Spleen (tissue), 11 donors: Measurements from ENCODE around the gene UIMC1. TPM values are rescaled to one million over a fixed set of nuclear protein-coding genes. Genes with fewer than 3 reads are reported as not detected.
A peak's percentile ranks its signal among the peaks of the same experiment; 100 is the strongest.

Source experiments
- DNase-seq: peaks from one replicate; pipeline ENCODE4 v3.0.0-alpha.2; 2020
- H3K27ac ChIP-seq, 8 donors: fragments of 200-600 bp; sonication (generic) in 7 of 8; 1 replicate in 4 of 8; 2 replicates in 4 of 8; pipeline versions ENCODE4 v1.5.0 to v1.8.0; 2016 to 2021; ENCODE audit warnings: inconsistent platforms in 4 of 8, mild to moderate bottlenecking in 4 of 8, moderate library complexity in 1 of 8
- H3K27me3 ChIP-seq, 7 donors: fragments of 200-600 bp; sonication (generic) in 6 of 7; replicated peaks in 1 of 7; 1 replicate in 4 of 7; 2 replicates in 3 of 7; pipeline versions ENCODE4 v1.5.0 to v1.8.0; 2016 to 2021; ENCODE audit warnings: inconsistent platforms in 3 of 7, mild to moderate bottlenecking in 1 of 7
- H3K36me3 ChIP-seq, 6 donors: fragments of 200-600 bp; sonication (generic) in 5 of 6; 1 replicate in 4 of 6; 2 replicates in 2 of 6; pipeline versions ENCODE4 v1.5.0 to v1.8.0; 2016 to 2021; ENCODE audit warnings: inconsistent platforms in 2 of 6
- H3K4me1 ChIP-seq, 6 donors: fragments of 200-600 bp; sonication (generic) in 5 of 6; 1 replicate in 3 of 6; 2 replicates in 3 of 6; pipeline versions ENCODE4 v1.5.0 to v1.8.0; 2016 to 2021; ENCODE audit warnings: inconsistent platforms in 3 of 6
- H3K4me3 ChIP-seq, 8 donors: fragments of 200-600 bp; sonication (generic) in 7 of 8; 1 replicate in 4 of 8; 2 replicates in 4 of 8; pipeline versions ENCODE4 v1.5.0 to v1.8.0; 2016 to 2021; ENCODE audit warnings: inconsistent platforms in 4 of 8, mild to moderate bottlenecking in 4 of 8, moderate library complexity in 2 of 8
- H3K9me3 ChIP-seq, 8 donors: fragments of 200-600 bp; sonication (generic) in 7 of 8; 1 replicate in 4 of 8; 2 replicates in 4 of 8; pipeline versions ENCODE4 v1.5.0 to v1.8.0; 2016 to 2021; ENCODE audit warnings: inconsistent platforms in 4 of 8
- POLR2A ChIP-seq, 3 donors: fragments of 450-650 bp; IDR thresholded peaks; one replicate each; pipeline ENCODE4 v1.5.1; 2017; ENCODE audit warnings: antibody characterized with exemption in 3 of 3, mild to moderate bottlenecking in 1 of 3
- POLR2AphosphoS5 ChIP-seq, 3 donors: sonication (generic); formaldehyde crosslinking; IDR thresholded peaks; one replicate each; pipeline ENCODE4 v1.5.1; 2017; ENCODE audit warnings: antibody characterized with exemption in 3 of 3
- WGBS, 5 donors: extraction: QIAGEN DNeasy Blood & Tissue Kit in 3 of 5; methylation state at CpG; one replicate each; pipeline versions ENCODE4 v1.1.5 to v1.1.7; 2013 to 2018; 5-methylcytosine and 5-hydroxymethylcytosine counted together
- intact Hi-C: fragments of 100-400 bp; cut with DNase I; formaldehyde crosslinking; loops from one replicate; pipeline ENCODE4 v1.15.0; 2023; ENCODE audit warnings: low total_unique reads
- polyA plus RNA-seq, 3 donors: library from polyadenylated mRNA; stranded (reverse); fragments of 200-250 nt; gene quantifications; one replicate each; pipeline ENCODE4 v1.2.1, GENCODE V29; 2013
- total RNA-seq, 7 donors: library from RNA; depleted of rRNA in 3 of 7; stranded (reverse); fragments of >200 nt in 3 of 7; fragmentation: NEBNext Ultra II Directional in 4 of 7; extraction: Animal tissue kit (Norgen Biotek cat#: 25700) in 4 of 7; gene quantifications; one replicate each; pipeline versions ENCODE4 v1.1.0 to v1.2.1, GENCODE V29; 2016 to 2021
- TF ChIP-seq, protein P1 (sequence below), 11 experiments: fragments of 200-600 bp in 7 of 11; fragments of 450-650 bp in 4 of 11; sonication (generic) in 4 of 11; IDR thresholded peaks in 8 of 11; conservative IDR thresholded peaks in 3 of 11; 1 replicate in 7 of 11; 2 replicates in 4 of 11; pipeline versions ENCODE4 v1.4.0 to v1.8.0; 2016 to 2021; ENCODE audit warnings: antibody characterized with exemption in 11 of 11, inconsistent platforms in 4 of 11, mild to moderate bottlenecking in 1 of 11
- donor health status: healthy with polysubstance abuse.
- donor health status: DM: no; HTN: no; CAD: no; lungs with moderate emphysema.
- donor health status: DM: no; HTN: no; CAD: no.
- donor health status: Bipolar disorder and iron deficiency.
- donor health status: healthy.
- donor health status: DM: no; HTN: no; CAD: no.
- donor health status: DM: yes; HTN: yes; CAD: no.

The UIMC1 gene
- total and polyA plus RNA-seq, 10 donors: 34.4 to 81.8 (median 53.8) TPM

- no peak for DNase-seq
- H3K4me3 ChIP-seq: no peak overlapping the region
- WGBS, 5 donors: 81 to 87% (median 85%) methylated on average over 4 to 12 of the region's 12 CpGs
- no peaks in the 10 kb centered on the region for H3K9me3 ChIP-seq
- intact Hi-C loops: no loop called here
- H3K36me3 ChIP-seq: peaks cover 0 to 44% (median 9%) of the 10 kb centered on the region in 6 donors
- TF ChIP-seq, protein P1, sequence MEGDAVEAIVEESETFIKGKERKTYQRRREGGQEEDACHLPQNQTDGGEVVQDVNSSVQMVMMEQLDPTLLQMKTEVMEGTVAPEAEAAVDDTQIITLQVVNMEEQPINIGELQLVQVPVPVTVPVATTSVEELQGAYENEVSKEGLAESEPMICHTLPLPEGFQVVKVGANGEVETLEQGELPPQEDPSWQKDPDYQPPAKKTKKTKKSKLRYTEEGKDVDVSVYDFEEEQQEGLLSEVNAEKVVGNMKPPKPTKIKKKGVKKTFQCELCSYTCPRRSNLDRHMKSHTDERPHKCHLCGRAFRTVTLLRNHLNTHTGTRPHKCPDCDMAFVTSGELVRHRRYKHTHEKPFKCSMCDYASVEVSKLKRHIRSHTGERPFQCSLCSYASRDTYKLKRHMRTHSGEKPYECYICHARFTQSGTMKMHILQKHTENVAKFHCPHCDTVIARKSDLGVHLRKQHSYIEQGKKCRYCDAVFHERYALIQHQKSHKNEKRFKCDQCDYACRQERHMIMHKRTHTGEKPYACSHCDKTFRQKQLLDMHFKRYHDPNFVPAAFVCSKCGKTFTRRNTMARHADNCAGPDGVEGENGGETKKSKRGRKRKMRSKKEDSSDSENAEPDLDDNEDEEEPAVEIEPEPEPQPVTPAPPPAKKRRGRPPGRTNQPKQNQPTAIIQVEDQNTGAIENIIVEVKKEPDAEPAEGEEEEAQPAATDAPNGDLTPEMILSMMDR (IDR thresholded peaks at IDR 0.05 in 8 of 11, conservative IDR thresholded peaks at IDR 0.05 in 3 of 11): no peak
- TF ChIP-seq POLR2A (IDR thresholded peaks at IDR 0.05) (no peak), POLR2AphosphoS5 (IDR thresholded peaks at IDR 0.05) (no peak)
- peaks cover 0 to 67% (median 7%) of the 10 kb centered on the region in 7 donors for H3K27me3 ChIP-seq
- H3K27ac ChIP-seq: no peak overlapping the region
- peaks cover 0 to 13% (median 0%) of the 10 kb centered on the region in 6 donors for H3K4me1 ChIP-seq
These were observed 128.1 kb downstream of the UIMC1 start for GRCh38 chr5:176878463-176878862.

- intact Hi-C loops: no loop called here
- Histone ChIP-seq H3K27me3 (peaks cover 0 to 67% (median 7%) of the 10 kb centered on the region in 7 donors), H3K9me3 (no peaks in the 10 kb centered on the region), H3K36me3 (peaks cover 0 to 38% (median 9%) of the 10 kb centered on the region in 6 donors), H3K4me1 (peaks cover 0 to 13% (median 0%) of the 10 kb centered on the region in 6 donors), H3K27ac (no peak overlapping the region), H3K4me3 (no peak overlapping the region)
- 70 to 83% (median 72%) methylated on average over 16 to 21 of the region's 21 CpGs for WGBS, 5 donors
- no peak for DNase-seq
- no peak for TF ChIP-seq POLR2A (IDR thresholded peaks at IDR 0.05)
- TF ChIP-seq POLR2AphosphoS5 (IDR thresholded peaks at IDR 0.05): peak; percentile 36 to 81 (median 58)
These were observed 128.7 kb downstream of the UIMC1 start for GRCh38 chr5:176877793-176878331.

GRCh38 chr5:176876506-176877431, 129.8 kb downstream of the UIMC1 start:
- intact Hi-C loops: no loop called here
- no peak for DNase-seq
- Histone ChIP-seq H3K4me3 (no peak overlapping the region), H3K9me3 (no peaks in the 10 kb centered on the region), H3K27me3 (peaks cover 0 to 67% (median 7%) of the 10 kb centered on the region in 7 donors), H3K4me1 (peaks cover 0 to 13% (median 0%) of the 10 kb centered on the region in 6 donors), H3K27ac (no peak overlapping the region), H3K36me3 (peaks cover 0 to 27% (median 6%) of the 10 kb centered on the region in 6 donors)
- 66 to 83% (median 74%) methylated on average over 16 to 24 of the region's 24 CpGs for WGBS, 5 donors
- TF ChIP-seq POLR2AphosphoS5 (IDR thresholded peaks at IDR 0.05): peak in 2 of 3 donors; percentile 15 to 69
- no peak for TF ChIP-seq POLR2A (IDR thresholded peaks at IDR 0.05)
- TF ChIP-seq, protein P1 (IDR thresholded peaks at IDR 0.05 in 8 of 11, conservative IDR thresholded peaks at IDR 0.05 in 3 of 11): no peak

GRCh38 chr5:176875783-176876505, 130.6 kb downstream of the UIMC1 start:
- H3K4me1 ChIP-seq: peaks cover 0 to 13% (median 0%) of the 10 kb centered on the region in 6 donors
- H3K4me3 ChIP-seq: no peak overlapping the region
- TF ChIP-seq POLR2AphosphoS5 (IDR thresholded peaks at IDR 0.05): peak; percentile 12 to 80 (median 22)
- TF ChIP-seq POLR2A (IDR thresholded peaks at IDR 0.05): no peak
- no peak overlapping the region for H3K27ac ChIP-seq
- no peak for DNase-seq
- peaks cover 0 to 19% (median 2%) of the 10 kb centered on the region in 6 donors for H3K36me3 ChIP-seq
- 14 to 18% (median 15%) methylated on average over 21 to 27 of the region's 27 CpGs for WGBS, 5 donors
- peaks cover 0 to 67% (median 7%) of the 10 kb centered on the region in 7 donors for H3K27me3 ChIP-seq
- intact Hi-C loops: no loop called here
- no peaks in the 10 kb centered on the region for H3K9me3 ChIP-seq
